HepG2 (cell line): Measurements from ENCODE around the gene RPL23. TPM values are rescaled to one million over a fixed set of nuclear protein-coding genes. Genes with fewer than 3 reads are reported as not detected.

ENCODE experiments used
- ETV5 ChIP-seq: IDR thresholded peaks from 2 replicates; pipeline ENCODE4 v1.6.1; 2018; ENCODE audit warnings: missing biosample characterization, missing genetic modification reagents, inconsistent platforms, borderline replicate concordance
- HMG20B ChIP-seq: conservative IDR thresholded peaks from 2 replicates; pipeline ENCODE4 v1.6.1; 2016; ENCODE audit warnings: missing genetic modification reagents, missing compliant biosample characterization
- NCOR1 ChIP-seq: fragments of 200-600 bp; sonication (generic); IDR thresholded peaks from 2 replicates; pipeline ENCODE4 v1.7.0; 2017; ENCODE audit warnings: antibody characterized with exemption, low read length, borderline replicate concordance
- NFIC ChIP-seq: IDR thresholded peaks from 2 replicates; pipeline ENCODE4 v1.6.1; 2012; ENCODE audit warnings: mild to moderate bottlenecking, low read length, inconsistent platforms
- NFRKB ChIP-seq: fragments of 450-650 bp; IDR thresholded peaks from 2 replicates; pipeline ENCODE4 v1.6.1; 2017
- NONO ChIP-seq, 2 experiments: fragments of 450-650 bp in 1 of 2; sonication (generic) in 1 of 2; formaldehyde crosslinking in 1 of 2; IDR thresholded peaks in 1 of 2; conservative IDR thresholded peaks in 1 of 2; 2 replicates each; pipeline versions ENCODE4 v1.6.1 to v1.8.0; 2017 to 2022; ENCODE audit warnings: mild to moderate bottlenecking in 1 of 2, missing genetic modification reagents in 1 of 2, moderate library complexity in 1 of 2
- NR2F6 ChIP-seq, 2 experiments: IDR thresholded peaks; 2 replicates each; pipeline ENCODE4 v1.6.1; 2016; ENCODE audit warnings: antibody characterized with exemption in 1 of 2, mild to moderate bottlenecking in 1 of 2
- RFXAP ChIP-seq: sonication (generic); formaldehyde crosslinking; IDR thresholded peaks from 2 replicates; pipeline ENCODE4 v1.4.0; 2020; ENCODE audit warnings: missing genetic modification reagents, borderline replicate concordance
- SRY ChIP-seq: sonication (generic); formaldehyde crosslinking; IDR thresholded peaks from 2 replicates; pipeline ENCODE4 v1.8.0; 2022; ENCODE audit warnings: mild to moderate bottlenecking, missing genetic modification reagents
- ZNF143 ChIP-seq: sonication (generic); formaldehyde crosslinking; IDR thresholded peaks from 2 replicates; pipeline ENCODE4 v1.4.0; 2020; ENCODE audit warnings: missing genetic modification reagents
- ZNF558 ChIP-seq: sonication (generic); formaldehyde crosslinking; IDR thresholded peaks from 2 replicates; pipeline ENCODE4 v1.9.0; 2022; ENCODE audit warnings: mild to moderate bottlenecking, missing genetic modification reagents, borderline replicate concordance
- ZNF607 ChIP-seq: sonication (generic); formaldehyde crosslinking; IDR thresholded peaks from 2 replicates; pipeline ENCODE4 v1.5.1; 2020; ENCODE audit warnings: missing genetic modification reagents, mild to moderate bottlenecking, borderline replicate concordance
- ZNF780A ChIP-seq: sonication (generic); formaldehyde crosslinking; IDR thresholded peaks from 2 replicates; pipeline ENCODE4 v1.8.0; 2022; ENCODE audit warnings: mild to moderate bottlenecking, missing genetic modification reagents, moderate library complexity
- ZNF781 ChIP-seq: sonication (generic); formaldehyde crosslinking; IDR thresholded peaks from 2 replicates; pipeline ENCODE4 v1.5.1; 2020; ENCODE audit warnings: borderline replicate concordance, mild to moderate bottlenecking, missing genetic modification reagents; ENCODE audit errors: not compliant biosample characterization
- ZNF790 ChIP-seq: sonication (generic); formaldehyde crosslinking; IDR thresholded peaks from 2 replicates; pipeline ENCODE4 v1.8.0; 2022; ENCODE audit warnings: missing genetic modification reagents, mild to moderate bottlenecking, borderline replicate concordance
- ZSCAN21 ChIP-seq: sonication (generic); formaldehyde crosslinking; IDR thresholded peaks from 2 replicates; pipeline ENCODE4 v1.8.0; 2022; ENCODE audit warnings: mild to moderate bottlenecking, missing genetic modification reagents, moderate library complexity, borderline replicate concordance
- ZSCAN25 ChIP-seq: sonication (generic); formaldehyde crosslinking; IDR thresholded peaks from 2 replicates; pipeline ENCODE4 v1.8.0; 2022; ENCODE audit warnings: mild to moderate bottlenecking, missing genetic modification reagents
- polyA plus RNA-seq, 8 experiments: library from polyadenylated mRNA; depleted of rRNA in 3 of 8; stranded (reverse) in 7 of 8; unstranded in 1 of 8; fragments of >200 nt; fragmentation: Illumina TruSeq in 4 of 8; extraction: Trizol in 4 of 8; gene quantifications; 2 replicates each; pipeline versions ENCODE4 v1.2.1 to v1.2.3, GENCODE V29; 2011 to 2016; ENCODE audit warnings: low read depth in 4 of 8, missing spikeins in 1 of 8, mixed read lengths in 1 of 8; ENCODE audit not compliant: insufficient read depth in 1 of 8
- total RNA-seq, 5 experiments: library from RNA; depleted of rRNA; stranded (reverse); fragments of >200 nt; fragmentation: Illumina TruSeq; extraction: Trizol; gene quantifications; 2 replicates each; pipeline ENCODE4 v1.2.3, GENCODE V29; 2016; ENCODE audit warnings: low read depth in 1 of 5
- TF ChIP-seq, protein P1 (sequence below): sonication (generic); formaldehyde crosslinking; IDR thresholded peaks from 2 replicates; pipeline ENCODE4 v1.8.0; 2022; ENCODE audit warnings: mild to moderate bottlenecking, missing genetic modification reagents, borderline replicate concordance
- TF ChIP-seq, protein P2 (sequence below): sonication (generic); formaldehyde crosslinking; IDR thresholded peaks from 2 replicates; pipeline ENCODE4 v1.5.1; 2020; ENCODE audit warnings: missing genetic modification reagents, mild to moderate bottlenecking, borderline replicate concordance
- TF ChIP-seq, protein P3 (sequence below): sonication (generic); formaldehyde crosslinking; IDR thresholded peaks from 2 replicates; pipeline ENCODE4 v1.5.0; 2020; ENCODE audit warnings: missing genetic modification reagents, mild to moderate bottlenecking, borderline replicate concordance
- TF ChIP-seq, protein P4 (sequence below): sonication (generic); formaldehyde crosslinking; IDR thresholded peaks from 2 replicates; pipeline ENCODE4 v1.5.1; 2020; ENCODE audit warnings: mild to moderate bottlenecking, missing genetic modification reagents, moderate library complexity
- TF ChIP-seq, protein P5 (sequence below): sonication (generic); formaldehyde crosslinking; IDR thresholded peaks from 2 replicates; pipeline ENCODE4 v1.5.0; 2020; ENCODE audit warnings: mild to moderate bottlenecking, missing genetic modification reagents, borderline replicate concordance

RPL23 gene
- total and polyA plus RNA-seq, 2 of the 13 experiments (the other 11 are each of a cell fraction or from before 2014, with no cell fraction given), result 2,790 to 4,860 TPM

DNA sequence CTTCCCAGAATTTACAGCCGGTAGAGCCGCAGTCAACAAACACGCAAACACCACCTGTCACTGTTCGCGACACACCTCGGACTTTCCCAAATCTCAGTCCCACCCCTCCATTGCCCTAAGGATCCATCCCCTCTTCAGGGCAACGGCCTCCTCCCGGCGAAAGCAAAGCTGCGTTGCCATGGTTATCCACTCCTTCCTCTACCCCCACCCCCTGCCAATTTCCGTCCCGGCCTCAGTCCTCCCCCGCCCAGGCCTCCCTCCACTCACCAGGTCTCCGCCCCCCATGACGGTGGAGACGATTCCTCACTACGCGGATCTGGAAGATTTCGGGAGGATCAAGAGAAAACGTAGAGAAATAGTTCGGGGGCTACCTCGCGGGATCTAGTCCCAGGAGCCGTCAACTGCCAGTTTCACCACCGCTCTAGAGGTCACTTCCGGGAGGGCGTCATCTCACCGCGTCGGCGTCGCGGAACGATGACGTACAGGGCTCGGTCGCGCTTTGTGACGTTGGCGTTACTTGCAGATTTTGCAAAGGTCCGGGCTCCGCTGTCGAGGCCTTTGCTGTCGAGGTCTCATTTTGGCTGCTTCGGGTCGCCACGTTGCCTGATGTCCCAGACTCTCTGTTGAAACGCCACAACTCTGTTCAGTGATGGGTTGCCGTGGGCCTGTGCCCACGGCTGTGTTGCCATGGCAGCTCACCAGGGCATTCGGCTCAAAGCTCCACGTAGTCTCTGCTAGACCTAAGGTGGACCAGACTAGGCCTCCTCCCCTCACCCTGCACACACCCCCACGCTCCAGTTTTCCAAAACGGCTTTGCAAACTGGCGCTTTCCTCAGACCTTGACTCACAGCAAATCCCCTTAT lies 28.4 kb downstream of the RPL23 start, which contains the start of gene CWC25 (continued):
- TF ChIP-seq NONO (IDR thresholded peaks at IDR 0.05) (no peak), NONO (CRISPR knock-in tag; conservative IDR thresholded peaks at IDR 0.05) (peak; percentile 98), ZNF143 (CRISPR knock-in tag) (peak; percentile 81), ETV5 (CRISPR knock-in tag) (peak; percentile 95), NR2F6 (IDR thresholded peaks at IDR 0.05) (peak; percentile 71; the same call in 1 of the 2 replicates), NR2F6 (CRISPR knock-in tag; IDR thresholded peaks at IDR 0.05) (peak; percentile 82), SRY (peak; percentile 94), HMG20B (CRISPR knock-in tag) (no peak; the same call in 1 of the 2 replicates), RFXAP (CRISPR knock-in tag) (0 out of 2 replicates have a peak, but pooled peaks have one; percentile 40), ZNF790 (peak; percentile 83; the same call in 1 of the 2 replicates), ZSCAN25 (CRISPR knock-in tag) (peak; percentile 89), NCOR1 (peak; percentile 38; the same call in 1 of the 2 replicates), ZNF558 (CRISPR knock-in tag) (peak; percentile 87), ZNF781 (CRISPR knock-in tag) (peak; percentile 92), NFRKB (peak; percentile 54; the same call in 1 of the 2 replicates), ZNF607 (CRISPR knock-in tag) (peak; percentile 88), NFIC (peak; percentile 75), ZNF780A (CRISPR knock-in tag) (no peak), ZSCAN21 (CRISPR knock-in tag) (peak; percentile 93; the same call in 1 of the 2 replicates)
- TF ChIP-seq, protein P1, sequence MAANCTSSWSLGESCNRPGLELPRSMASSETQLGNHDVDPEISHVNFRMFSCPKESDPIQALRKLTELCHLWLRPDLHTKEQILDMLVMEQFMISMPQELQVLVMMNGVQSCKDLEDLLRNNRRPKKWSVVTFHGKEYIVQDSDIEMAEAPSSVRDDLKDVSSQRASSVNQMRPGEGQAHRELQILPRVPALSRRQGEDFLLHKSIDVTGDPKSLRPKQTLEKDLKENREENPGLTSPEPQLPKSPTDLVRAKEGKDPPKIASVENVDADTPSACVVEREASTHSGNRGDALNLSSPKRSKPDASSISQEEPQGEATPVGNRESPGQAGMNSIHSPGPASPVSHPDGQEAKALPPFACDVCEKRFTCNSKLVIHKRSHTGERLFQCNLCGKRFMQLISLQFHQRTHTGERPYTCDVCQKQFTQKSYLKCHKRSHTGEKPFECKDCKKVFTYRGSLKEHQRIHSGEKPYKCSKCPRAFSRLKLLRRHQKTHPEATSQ (CRISPR knock-in tag), result peak; percentile 63; the same call in 1 of the 2 replicates
- TF ChIP-seq, protein P2, sequence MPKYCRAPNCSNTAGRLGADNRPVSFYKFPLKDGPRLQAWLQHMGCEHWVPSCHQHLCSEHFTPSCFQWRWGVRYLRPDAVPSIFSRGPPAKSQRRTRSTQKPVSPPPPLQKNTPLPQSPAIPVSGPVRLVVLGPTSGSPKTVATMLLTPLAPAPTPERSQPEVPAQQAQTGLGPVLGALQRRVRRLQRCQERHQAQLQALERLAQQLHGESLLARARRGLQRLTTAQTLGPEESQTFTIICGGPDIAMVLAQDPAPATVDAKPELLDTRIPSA (CRISPR knock-in tag), result peak; percentile 91; the same call in 1 of the 2 replicates
- TF ChIP-seq, protein P3, sequence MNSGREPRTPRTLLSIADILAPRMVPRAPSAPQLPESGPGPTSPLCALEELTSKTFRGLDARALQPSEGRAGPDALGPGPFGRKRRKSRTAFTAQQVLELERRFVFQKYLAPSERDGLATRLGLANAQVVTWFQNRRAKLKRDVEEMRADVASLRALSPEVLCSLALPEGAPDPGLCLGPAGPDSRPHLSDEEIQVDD, result peak; percentile 85; the same call in 1 of the 2 replicates
- TF ChIP-seq, protein P4, sequence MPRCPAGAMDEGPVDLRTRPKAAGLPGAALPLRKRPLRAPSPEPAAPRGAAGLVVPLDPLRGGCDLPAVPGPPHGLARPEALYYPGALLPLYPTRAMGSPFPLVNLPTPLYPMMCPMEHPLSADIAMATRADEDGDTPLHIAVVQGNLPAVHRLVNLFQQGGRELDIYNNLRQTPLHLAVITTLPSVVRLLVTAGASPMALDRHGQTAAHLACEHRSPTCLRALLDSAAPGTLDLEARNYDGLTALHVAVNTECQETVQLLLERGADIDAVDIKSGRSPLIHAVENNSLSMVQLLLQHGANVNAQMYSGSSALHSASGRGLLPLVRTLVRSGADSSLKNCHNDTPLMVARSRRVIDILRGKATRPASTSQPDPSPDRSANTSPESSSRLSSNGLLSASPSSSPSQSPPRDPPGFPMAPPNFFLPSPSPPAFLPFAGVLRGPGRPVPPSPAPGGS (CRISPR knock-in tag), result peak; percentile 93
- TF ChIP-seq, protein P5, sequence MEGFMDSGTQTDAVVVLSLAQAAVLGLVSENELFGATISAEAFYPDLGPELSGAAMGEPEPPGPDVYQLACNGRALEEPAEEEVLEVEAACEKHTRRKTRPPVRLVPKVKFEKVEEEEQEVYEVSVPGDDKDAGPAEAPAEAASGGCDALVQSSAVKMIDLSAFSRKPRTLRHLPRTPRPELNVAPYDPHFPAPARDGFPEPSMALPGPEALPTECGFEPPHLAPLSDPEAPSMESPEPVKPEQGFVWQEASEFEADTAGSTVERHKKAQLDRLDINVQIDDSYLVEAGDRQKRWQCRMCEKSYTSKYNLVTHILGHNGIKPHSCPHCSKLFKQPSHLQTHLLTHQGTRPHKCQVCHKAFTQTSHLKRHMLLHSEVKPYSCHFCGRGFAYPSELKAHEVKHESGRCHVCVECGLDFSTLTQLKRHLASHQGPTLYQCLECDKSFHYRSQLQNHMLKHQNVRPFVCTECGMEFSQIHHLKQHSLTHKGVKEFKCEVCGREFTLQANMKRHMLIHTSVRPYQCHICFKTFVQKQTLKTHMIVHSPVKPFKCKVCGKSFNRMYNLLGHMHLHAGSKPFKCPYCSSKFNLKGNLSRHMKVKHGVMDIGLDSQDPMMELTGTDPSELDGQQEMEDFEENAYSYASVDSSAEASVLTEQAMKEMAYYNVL (CRISPR knock-in tag), result peak; percentile 97
